D721Med (cell line): ENCODE data around the gene RBM47.
A peak's percentile ranks its signal among the peaks of the same experiment; 100 is the strongest.

Experiments used
- DNase-seq: peaks from one replicate; pipeline ENCODE4 v3.0.0; 2011; ENCODE audit warnings: low spot score; ENCODE audit not compliant: insufficient read length
- FAIRE-seq: peaks from 2 replicates; lab custom pipeline; 2011; peaks lifted over from hg19 to GRCh38; lab: Jason Lieb, UNC
- CTCF ChIP-seq: IDR thresholded peaks from 2 replicates; pipeline ENCODE4 v1.5.1; 2012; ENCODE audit warnings: mild to moderate bottlenecking, control low read depth; ENCODE audit not compliant: insufficient read depth; ENCODE audit errors: missing control alignments

Gene RBM47

DNA sequence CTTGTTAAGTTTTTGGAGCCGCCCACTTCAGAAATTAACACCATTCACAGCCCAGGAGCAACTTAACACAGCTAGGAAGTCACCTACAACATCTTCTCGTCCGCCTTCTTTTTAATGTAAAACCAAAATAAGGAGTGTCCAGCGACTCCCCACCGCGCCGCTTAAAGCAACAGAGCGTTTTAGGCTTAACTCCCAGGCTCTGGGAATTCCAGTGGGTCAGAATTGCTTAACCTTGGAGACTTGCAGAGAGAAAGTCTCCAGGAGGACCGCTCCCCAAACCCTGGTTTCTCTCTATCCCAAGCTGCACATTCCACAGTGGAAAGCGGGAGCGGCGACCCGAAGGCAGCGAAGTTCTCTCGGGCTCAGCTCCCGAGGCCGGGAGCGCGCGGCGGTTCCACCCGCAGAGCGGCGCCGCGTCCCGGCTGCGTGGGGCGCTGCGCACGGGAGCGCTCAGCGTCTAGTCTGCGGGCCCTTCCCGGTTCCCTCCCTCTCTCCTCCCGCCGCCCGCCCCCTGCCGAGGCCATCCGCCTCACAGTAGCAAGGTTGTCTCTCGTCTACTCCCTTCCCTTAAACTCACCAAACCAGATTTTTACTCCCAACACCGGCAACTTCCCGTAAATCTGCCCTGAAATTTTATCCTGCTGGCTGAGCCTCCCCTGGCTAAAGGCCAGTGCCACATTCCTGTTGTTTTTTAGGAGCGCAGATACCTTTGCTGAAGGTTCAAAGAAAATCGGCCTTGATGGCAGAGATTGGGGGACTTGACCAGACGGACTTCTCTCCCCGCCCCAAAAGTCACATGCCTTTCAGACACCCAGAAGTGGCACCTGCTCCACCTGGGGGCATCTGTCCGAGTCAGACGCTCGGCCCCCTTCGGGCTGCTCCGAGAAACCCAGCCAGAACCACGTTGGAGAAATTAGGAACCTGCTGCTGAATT, at the start of gene RBM47:
Gene RBM47, minus strand, starts transcription at position 464 of the 934 bp plus-strand sequence. CDS start 190,971 bp downstream, outside the sequence.
- FAIRE-seq (no peak), DNase-seq (no peak)
- TF ChIP-seq CTCF, result no peak

DNA sequence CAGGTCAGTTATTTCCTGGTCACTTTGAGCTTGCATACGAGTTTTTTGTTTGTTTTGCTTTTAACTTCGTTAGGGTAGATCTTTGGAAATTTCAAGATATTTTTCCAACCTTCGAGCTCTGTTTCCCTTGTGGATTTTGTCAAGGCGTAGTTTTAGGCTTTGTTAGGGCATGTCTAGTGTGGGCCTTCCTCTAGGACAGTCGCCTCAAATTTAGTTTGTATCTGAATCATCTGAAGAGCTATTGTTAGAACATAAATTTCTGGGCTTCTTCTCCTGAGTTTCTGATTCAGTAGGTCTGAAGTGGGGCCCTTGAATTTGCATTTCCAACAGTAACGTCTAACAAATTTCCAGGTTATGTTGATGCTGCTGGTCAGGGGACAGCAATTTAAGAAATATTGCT, 48.8 kb upstream of the RBM47 start:
- no peak for FAIRE-seq

GRCh38 chr4:40675166-40675565, 45.5 kb upstream of the RBM47 start:
- no peak for FAIRE-seq
- TF ChIP-seq CTCF, result no peak
- no peak for DNase-seq

More for the DNA sequence above, 48.8 kb upstream of the RBM47 start:
- DNase-seq, result no peak
- no peak for TF ChIP-seq CTCF

DNA sequence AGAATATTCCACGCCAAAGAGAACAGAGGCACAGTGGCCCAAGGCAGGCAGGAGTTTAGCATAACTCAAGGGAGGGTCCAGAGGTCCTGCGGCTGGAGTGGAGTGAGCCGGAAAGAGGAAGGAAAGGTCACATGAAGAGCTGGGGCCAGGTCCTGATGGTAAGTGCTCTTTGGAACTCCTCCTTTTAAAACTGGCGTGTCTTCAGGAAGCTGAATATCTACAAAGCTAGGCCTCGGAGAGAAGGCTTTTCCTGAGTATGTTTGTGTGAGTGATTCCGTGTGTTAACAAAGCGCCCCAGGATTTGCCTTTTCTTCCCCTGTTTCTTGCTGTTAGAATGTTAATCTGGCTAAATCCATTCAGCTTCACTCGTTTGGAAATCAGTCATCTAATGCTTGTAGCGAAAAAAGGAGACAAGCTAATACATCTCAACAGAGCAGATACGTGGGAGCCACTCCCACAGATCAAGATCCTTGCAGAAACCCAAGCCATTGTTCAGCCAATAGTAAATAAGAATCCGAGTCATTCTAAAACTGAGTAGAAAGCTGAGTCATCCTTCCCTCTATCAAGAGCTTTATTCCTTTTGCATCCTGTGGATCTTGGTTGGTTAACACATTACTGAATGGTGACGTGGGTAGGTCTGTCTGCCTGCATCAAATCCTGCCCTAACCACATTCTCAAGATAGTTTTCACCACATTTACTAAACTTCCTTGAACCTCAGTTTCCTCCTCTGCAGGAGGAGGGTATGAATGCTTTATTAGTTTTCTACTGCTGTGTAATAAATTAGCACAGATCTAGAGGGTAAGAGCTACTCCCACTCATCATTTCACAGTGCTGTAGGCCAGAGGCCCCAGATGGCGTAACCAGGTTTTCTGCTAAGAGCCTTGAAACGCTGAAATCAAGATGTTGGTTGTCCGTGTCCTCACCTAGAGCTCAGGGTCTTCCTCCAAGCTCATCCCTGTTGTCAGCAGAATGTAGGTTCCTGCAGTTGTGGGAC, 43.2 kb upstream of the RBM47 start:
- TF ChIP-seq CTCF, result no peak
- DNase-seq (no peak), FAIRE-seq (peak; percentile 74)

GRCh38 chr4:40669504-40669903, 39.8 kb upstream of the RBM47 start:
- no peak for FAIRE-seq
- TF ChIP-seq CTCF, result no peak
- DNase-seq, result no peak

GRCh38 chr4:40665842-40666241, 36.2 kb upstream of the RBM47 start:
- DNase-seq (no peak), FAIRE-seq (peak; percentile 25)
- TF ChIP-seq CTCF, result no peak
